ENCODE measurements around the gene SLC25A21. TPM values are rescaled to one million over a fixed set of nuclear protein-coding genes. Genes with fewer than 3 reads are reported as not detected.

The SLC25A21 gene
- total RNA-seq, 1 experiment from 2014 or later = 7.1 TPM

DNA sequence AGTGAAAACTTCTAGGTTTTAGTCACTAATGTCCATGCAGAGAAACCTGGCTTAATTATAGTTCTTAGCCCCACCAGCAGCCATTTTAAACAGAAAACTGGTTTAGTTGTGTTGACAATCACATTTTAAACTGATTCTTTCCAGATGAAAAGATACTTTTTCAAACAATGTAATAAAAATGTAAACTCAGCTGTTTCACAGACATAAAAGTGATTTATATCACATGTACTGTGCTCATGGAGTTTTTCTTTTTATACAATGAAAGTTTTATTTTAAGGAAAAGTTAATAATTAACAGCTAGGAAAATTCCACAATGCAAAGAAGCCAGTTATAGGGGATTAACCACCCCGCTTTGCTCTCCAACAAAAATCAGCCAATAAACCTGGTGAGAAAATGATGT, 381.0 kb downstream of the SLC25A21 start:
- no peak for DNase-seq
- no peak overlapping the region for H2AFZ ChIP-seq (ENCODE audit: low read length)
- no peaks in the 10 kb centered on the region for H3K23me2 ChIP-seq (ENCODE audit: insufficient read length, low read depth, low read length, poor library complexity, severe bottlenecking)
- H3K4me1 ChIP-seq (ENCODE audit: insufficient read depth, low read length) = no peaks in the 10 kb centered on the region
- no peaks in the 10 kb centered on the region for H3K27me3 ChIP-seq (ENCODE audit: insufficient read depth, low read length)
- Mint-ChIP-seq H3K27me3 (ENCODE audit: low read depth) (no peaks in the 10 kb centered on the region; the same call in 1 of the 2 replicates), H3K4me1 (no peaks in the 10 kb centered on the region), H3K36me3 (ENCODE audit: insufficient read depth in 1 of 3, low read depth in 3 of 3) (no peaks in the 10 kb centered on the region), H3K27ac (no peak overlapping the region), H3K4me3 (no peak overlapping the region), H3K9me3 (no peaks in the 10 kb centered on the region)
- H3K4ac ChIP-seq (ENCODE audit: low read depth, low read length) = no peak overlapping the region
- no peak overlapping the region for H4K8ac ChIP-seq (replicated peaks; ENCODE audit: insufficient read length, low read depth, low read length)
- no peaks in the 10 kb centered on the region for H3K79me2 ChIP-seq (ENCODE audit: insufficient read depth, low read length)
- H2BK12ac ChIP-seq (ENCODE audit: insufficient read length, low read depth, low read length) = no peak overlapping the region
- no peak overlapping the region for H4K91ac ChIP-seq (ENCODE audit: insufficient read length, low read depth, low read length)
- no peak overlapping the region for H3K18ac ChIP-seq (ENCODE audit: insufficient read length, low read depth, low read length)
- no peak overlapping the region for H3K23ac ChIP-seq (ENCODE audit: insufficient read length, low read depth, low read length)
- H4K20me1 ChIP-seq (ENCODE audit: control insufficient read depth, insufficient read depth, insufficient read length) = no peaks in the 10 kb centered on the region
- H2BK20ac ChIP-seq (ENCODE audit: low read depth, low read length, poor library complexity, severe bottlenecking) = no peak overlapping the region
- H2BK15ac ChIP-seq (ENCODE audit: low read depth, low read length) = no peak overlapping the region
- H3K56ac ChIP-seq (ENCODE audit: insufficient read length, low read depth, low read length) = no peak overlapping the region
- no peak overlapping the region for H3K9ac ChIP-seq (ENCODE audit: extremely low read depth, insufficient read length, low read length)
- no peaks in the 10 kb centered on the region for H3K9me3 ChIP-seq (ENCODE audit: control insufficient read depth, low read depth, low read length)
- no peak overlapping the region for H3K4me2 ChIP-seq (ENCODE audit: insufficient read depth, insufficient read length, low read length)
- no peak overlapping the region for H4K5ac ChIP-seq (ENCODE audit: insufficient read length, low read depth, low read length)
- no peaks in the 10 kb centered on the region for H3K79me1 ChIP-seq (ENCODE audit: insufficient read depth, low read depth, low read length, poor library complexity, severe bottlenecking)
- H3K27ac ChIP-seq (ENCODE audit: insufficient read length, low read depth, low read length) = no peak overlapping the region
- H3T11ph ChIP-seq (ENCODE audit: low read length) = no peak overlapping the region
- H3K14ac ChIP-seq (ENCODE audit: insufficient read depth, low read length) = no peak overlapping the region
- TF ChIP-seq, protein P1, sequence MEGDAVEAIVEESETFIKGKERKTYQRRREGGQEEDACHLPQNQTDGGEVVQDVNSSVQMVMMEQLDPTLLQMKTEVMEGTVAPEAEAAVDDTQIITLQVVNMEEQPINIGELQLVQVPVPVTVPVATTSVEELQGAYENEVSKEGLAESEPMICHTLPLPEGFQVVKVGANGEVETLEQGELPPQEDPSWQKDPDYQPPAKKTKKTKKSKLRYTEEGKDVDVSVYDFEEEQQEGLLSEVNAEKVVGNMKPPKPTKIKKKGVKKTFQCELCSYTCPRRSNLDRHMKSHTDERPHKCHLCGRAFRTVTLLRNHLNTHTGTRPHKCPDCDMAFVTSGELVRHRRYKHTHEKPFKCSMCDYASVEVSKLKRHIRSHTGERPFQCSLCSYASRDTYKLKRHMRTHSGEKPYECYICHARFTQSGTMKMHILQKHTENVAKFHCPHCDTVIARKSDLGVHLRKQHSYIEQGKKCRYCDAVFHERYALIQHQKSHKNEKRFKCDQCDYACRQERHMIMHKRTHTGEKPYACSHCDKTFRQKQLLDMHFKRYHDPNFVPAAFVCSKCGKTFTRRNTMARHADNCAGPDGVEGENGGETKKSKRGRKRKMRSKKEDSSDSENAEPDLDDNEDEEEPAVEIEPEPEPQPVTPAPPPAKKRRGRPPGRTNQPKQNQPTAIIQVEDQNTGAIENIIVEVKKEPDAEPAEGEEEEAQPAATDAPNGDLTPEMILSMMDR (conservative IDR thresholded peaks at IDR 0.05) = no peak
- no peak overlapping the region for H2BK5ac ChIP-seq (ENCODE audit: insufficient read length, low read length)
- H2AK5ac ChIP-seq (ENCODE audit: insufficient read length, low read length) = no peak overlapping the region
- H2BK120ac ChIP-seq (ENCODE audit: low read depth, low read length, poor library complexity, severe bottlenecking) = no peak overlapping the region
- no CpG with 5 or more reads among the region's 1 CpG for WGBS (ENCODE audit: extremely low coverage, insufficient read length, low lambda C conversion rate)

All from H9 (cell line).